ENCODE measurements around the gene CDH7. TPM values are rescaled to one million over a fixed set of nuclear protein-coding genes. Genes with fewer than 3 reads are reported as not detected.

Gene CDH7
- total RNA-seq, 2 experiments from 2014 or later: not detected

DNA sequence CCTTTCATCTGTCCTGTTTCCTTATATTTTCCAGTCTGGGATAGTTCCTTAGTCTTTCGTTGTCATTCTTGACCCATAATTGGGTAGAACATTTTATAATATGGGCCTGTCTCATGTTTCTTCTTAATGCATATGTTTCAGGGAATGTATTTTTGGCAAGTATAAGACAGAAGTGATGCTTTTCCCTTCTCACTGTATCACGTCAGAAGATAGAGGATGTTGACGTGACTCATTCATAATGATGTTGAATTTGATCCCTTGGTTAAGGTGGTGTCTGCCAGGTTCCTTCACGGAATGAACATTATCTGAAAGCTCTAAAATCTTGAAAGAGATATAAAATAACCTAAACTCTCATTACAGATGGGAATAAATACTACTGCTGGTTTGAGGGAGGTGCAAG is 18.8 kb downstream of the CDH7 start:
- no peak for ATAC-seq (ENCODE audit: poor library complexity)
- H3K4me1 Mint-ChIP-seq (ENCODE audit: low read depth): no peaks in the 10 kb centered on the region
- CTCF ChIA-PET: no interaction called here
- no peak for DNase-seq
- H3K9me3 ChIP-seq (ENCODE audit: control insufficient read depth in 1 of 2, insufficient read depth in 1 of 2, low read length in 2 of 2): no peaks in the 10 kb centered on the region
- H3K27ac Mint-ChIP-seq: no peak overlapping the region
- H3K27me3 Mint-ChIP-seq: no peaks in the 10 kb centered on the region
- TF ChIP-seq, protein P1, sequence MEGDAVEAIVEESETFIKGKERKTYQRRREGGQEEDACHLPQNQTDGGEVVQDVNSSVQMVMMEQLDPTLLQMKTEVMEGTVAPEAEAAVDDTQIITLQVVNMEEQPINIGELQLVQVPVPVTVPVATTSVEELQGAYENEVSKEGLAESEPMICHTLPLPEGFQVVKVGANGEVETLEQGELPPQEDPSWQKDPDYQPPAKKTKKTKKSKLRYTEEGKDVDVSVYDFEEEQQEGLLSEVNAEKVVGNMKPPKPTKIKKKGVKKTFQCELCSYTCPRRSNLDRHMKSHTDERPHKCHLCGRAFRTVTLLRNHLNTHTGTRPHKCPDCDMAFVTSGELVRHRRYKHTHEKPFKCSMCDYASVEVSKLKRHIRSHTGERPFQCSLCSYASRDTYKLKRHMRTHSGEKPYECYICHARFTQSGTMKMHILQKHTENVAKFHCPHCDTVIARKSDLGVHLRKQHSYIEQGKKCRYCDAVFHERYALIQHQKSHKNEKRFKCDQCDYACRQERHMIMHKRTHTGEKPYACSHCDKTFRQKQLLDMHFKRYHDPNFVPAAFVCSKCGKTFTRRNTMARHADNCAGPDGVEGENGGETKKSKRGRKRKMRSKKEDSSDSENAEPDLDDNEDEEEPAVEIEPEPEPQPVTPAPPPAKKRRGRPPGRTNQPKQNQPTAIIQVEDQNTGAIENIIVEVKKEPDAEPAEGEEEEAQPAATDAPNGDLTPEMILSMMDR (IDR thresholded peaks at IDR 0.05): no peak
- H3K9me3 Mint-ChIP-seq: peaks cover 2% of the 10 kb centered on the region
- no peaks in the 10 kb centered on the region for H3K27me3 ChIP-seq (ENCODE audit: control insufficient read depth in 1 of 2, insufficient read depth in 2 of 2, low read length in 2 of 2)
- H3K4me3 Mint-ChIP-seq: no peak overlapping the region
- H3K4me1 ChIP-seq (ENCODE audit: insufficient read depth, low read length): no peaks in the 10 kb centered on the region
- POLR2A ChIA-PET: no interaction called here
- no peak overlapping the region for H3K27ac ChIP-seq (ENCODE audit: low read depth in 1 of 2, low read length in 2 of 2)
- H3K4me3 ChIP-seq (ENCODE audit: low read length): no peak overlapping the region
- H3K36me3 ChIP-seq (ENCODE audit: insufficient read depth, low read length): no peaks in the 10 kb centered on the region
- H3K36me3 Mint-ChIP-seq (ENCODE audit: low read depth): no peaks in the 10 kb centered on the region
- intact Hi-C loops (cut with DNase I, micrococcal nuclease): no loop called here

DNA sequence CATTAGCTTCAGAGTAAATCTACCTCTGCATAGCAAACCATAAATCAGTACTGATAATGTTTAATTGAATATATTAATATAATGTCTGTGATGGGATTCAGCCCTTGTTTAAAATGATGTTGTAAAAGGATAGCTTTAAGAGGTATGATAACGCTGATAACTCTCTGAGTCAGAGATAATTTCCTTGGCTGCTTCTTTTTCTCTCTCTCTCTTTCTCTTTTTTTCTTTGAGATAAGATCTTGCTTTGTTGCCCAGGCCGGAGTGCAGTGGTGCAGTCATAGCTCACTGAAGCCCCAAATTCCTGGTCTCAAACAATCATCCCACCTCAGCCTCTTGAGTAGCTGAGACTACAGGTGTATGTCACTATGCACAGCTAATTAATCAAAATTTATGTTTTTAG is 35.7 kb downstream of the CDH7 start:
- Mint-ChIP-seq H3K27ac (no peak overlapping the region), H3K4me1 (ENCODE audit: low read depth) (no peaks in the 10 kb centered on the region), H3K36me3 (ENCODE audit: low read depth) (no peaks in the 10 kb centered on the region), H3K4me3 (no peak overlapping the region), H3K9me3 (peaks cover 11% of the 10 kb centered on the region), H3K27me3 (no peaks in the 10 kb centered on the region)
- DNase-seq (no peak), ATAC-seq (ENCODE audit: poor library complexity) (no peak)
- intact Hi-C loops (cut with DNase I, micrococcal nuclease): no loop called here
- Histone ChIP-seq H3K4me3 (ENCODE audit: low read length) (no peak overlapping the region), H3K36me3 (ENCODE audit: insufficient read depth, low read length) (no peaks in the 10 kb centered on the region), H3K9me3 (ENCODE audit: control insufficient read depth in 1 of 2, insufficient read depth in 1 of 2, low read length in 2 of 2) (peaks cover 0 to 8% of the 10 kb centered on the region in 2 experiments), H3K27ac (ENCODE audit: low read depth in 1 of 2, low read length in 2 of 2) (no peak overlapping the region), H3K27me3 (ENCODE audit: control insufficient read depth in 1 of 2, insufficient read depth in 2 of 2, low read length in 2 of 2) (no peaks in the 10 kb centered on the region), H3K4me1 (ENCODE audit: insufficient read depth, low read length) (no peaks in the 10 kb centered on the region)
- TF ChIP-seq, protein P1 (IDR thresholded peaks at IDR 0.05): no peak
- POLR2A ChIA-PET: no interaction called here
- CTCF ChIA-PET: no interaction called here

DNA sequence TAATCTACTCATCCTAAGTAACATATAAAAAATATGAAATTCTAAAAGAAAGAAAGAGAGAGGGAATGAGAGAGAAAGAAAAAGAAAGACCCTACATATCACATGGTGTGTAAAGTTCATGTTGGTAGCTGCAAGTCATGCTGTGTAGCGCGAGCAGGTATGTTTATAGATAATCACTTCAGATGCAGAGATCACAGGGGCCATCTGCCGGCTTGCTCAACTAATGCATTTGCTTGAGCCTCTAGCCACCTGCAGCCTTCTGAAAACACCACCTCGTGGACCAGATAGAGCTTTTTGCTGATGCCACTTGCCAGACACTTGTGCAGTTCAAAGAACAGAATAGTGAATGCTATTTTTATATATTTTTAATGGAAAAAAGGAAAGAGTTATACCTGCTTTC is 37.6 kb downstream of the CDH7 start:
- Mint-ChIP-seq H3K4me3 (no peak overlapping the region), H3K27ac (no peak overlapping the region), H3K27me3 (no peaks in the 10 kb centered on the region), H3K4me1 (ENCODE audit: low read depth) (no peaks in the 10 kb centered on the region), H3K9me3 (peaks cover 11% of the 10 kb centered on the region), H3K36me3 (ENCODE audit: low read depth) (no peaks in the 10 kb centered on the region)
- no peak for DNase-seq
- Histone ChIP-seq H3K27me3 (ENCODE audit: control insufficient read depth in 1 of 2, insufficient read depth in 2 of 2, low read length in 2 of 2) (no peaks in the 10 kb centered on the region), H3K4me3 (ENCODE audit: low read length) (no peak overlapping the region), H3K9me3 (ENCODE audit: control insufficient read depth in 1 of 2, insufficient read depth in 1 of 2, low read length in 2 of 2) (peaks cover 0 to 4% of the 10 kb centered on the region in 2 experiments), H3K27ac (ENCODE audit: low read depth in 1 of 2, low read length in 2 of 2) (no peak overlapping the region), H3K4me1 (ENCODE audit: insufficient read depth, low read length) (no peaks in the 10 kb centered on the region), H3K36me3 (ENCODE audit: insufficient read depth, low read length) (no peaks in the 10 kb centered on the region)
- TF ChIP-seq, protein P1 (IDR thresholded peaks at IDR 0.05): no peak
- intact Hi-C loops (cut with DNase I, micrococcal nuclease): no loop called here
- CTCF ChIA-PET: no interaction called here
- POLR2A ChIA-PET: no interaction called here
- no peak for ATAC-seq (ENCODE audit: poor library complexity)
